ENCODE results near the gene KMT2B.

The KMT2B gene

GRCh38 chr19:35727053-35727955 lies 9.5 kb downstream of the KMT2B start:
- DNase-seq: no peak

DNA sequence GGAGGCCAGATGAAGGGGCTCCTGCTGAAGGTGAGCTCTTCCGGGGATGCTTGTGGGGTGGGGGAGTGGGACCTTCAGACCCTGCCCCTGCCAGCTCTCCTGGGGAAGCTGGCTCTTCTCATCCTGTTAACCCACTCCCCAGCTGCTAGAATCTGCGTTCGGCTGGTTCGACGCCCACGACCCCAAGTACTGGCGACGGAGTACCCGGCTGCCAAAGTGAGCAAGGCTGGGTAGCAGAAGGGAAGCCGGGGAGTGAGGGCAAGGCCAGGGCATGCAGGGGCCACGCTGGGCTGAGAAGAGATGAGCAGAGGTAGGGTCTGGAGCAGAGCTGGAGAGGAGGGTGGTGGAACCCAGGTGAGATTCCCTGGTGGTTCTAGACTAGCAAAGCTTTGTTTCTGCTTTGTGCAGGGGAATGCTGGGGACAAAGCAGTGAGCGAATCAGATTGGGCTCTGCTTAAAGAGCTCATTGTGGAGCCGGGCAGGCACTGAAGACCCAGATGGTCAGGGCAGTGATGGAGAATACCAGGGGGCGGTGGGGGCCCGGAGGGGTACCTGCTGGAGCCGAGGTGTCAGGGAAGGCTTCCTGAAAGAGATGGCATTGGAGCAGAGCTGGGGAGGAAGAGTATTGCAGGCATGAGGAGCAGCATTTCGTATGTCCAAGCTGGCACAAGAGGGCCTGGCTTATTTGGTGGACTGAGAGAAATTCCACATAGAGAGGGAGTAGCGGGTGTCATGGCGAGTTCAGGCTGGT lies 10.3 kb downstream of the KMT2B start:
- DNase-seq: no peak

DNA sequence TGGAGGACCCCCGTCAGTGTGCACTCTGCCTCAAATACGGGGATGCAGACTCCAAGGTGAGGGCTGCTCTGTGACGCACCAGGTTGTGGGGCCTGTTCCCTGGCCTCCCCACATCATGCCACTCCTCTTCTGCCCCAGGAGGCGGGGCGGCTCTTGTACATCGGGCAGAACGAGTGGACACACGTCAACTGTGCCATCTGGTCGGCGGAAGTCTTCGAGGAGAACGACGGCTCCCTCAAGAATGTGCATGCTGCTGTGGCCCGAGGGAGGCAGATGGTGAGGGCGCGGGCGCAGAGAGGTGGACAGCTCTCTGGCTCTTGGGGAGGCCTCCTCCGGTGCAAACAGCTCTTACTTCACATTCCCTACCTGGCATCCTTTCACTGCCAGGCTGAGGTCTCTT lies 11.2 kb downstream of the KMT2B start:
- no peak for DNase-seq

DNA sequence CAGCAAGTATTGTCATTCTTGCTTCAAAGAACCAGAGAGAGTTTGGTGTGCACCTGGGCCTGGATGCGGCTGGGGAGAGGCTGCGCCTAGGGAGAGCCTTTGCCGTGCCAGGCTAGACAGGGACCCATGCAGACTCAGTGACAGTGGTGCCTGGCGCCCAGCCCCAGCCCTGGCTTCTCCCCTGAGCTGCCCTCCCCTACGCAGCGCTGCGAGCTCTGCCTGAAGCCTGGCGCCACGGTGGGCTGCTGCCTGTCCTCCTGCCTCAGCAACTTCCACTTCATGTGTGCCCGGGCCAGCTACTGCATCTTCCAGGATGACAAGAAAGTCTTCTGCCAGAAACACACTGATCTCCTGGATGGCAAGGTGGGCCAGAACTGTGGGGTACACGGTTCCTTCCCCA lies 12.0 kb downstream of the KMT2B start:
- DNase-seq: no peak

DNA sequence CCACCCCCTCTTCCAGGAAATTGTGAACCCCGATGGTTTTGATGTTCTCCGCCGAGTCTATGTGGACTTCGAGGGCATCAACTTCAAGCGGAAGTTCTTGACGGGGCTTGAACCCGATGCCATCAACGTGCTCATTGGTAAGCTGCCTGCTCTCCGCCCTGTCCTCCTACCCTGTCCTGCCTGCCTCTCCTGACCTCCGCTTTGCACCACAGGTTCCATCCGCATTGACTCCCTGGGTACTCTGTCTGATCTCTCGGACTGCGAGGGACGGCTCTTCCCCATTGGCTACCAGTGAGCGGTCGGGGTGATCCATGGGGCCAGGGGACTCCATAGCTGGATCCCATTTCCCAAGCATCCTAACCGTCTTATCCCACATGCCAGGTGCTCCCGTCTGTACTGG lies 12.5 kb downstream of the KMT2B start:
- no peak for DNase-seq

- DNase-seq: no peak
Measured at GRCh38 chr19:35731353-35731752, 13.6 kb downstream of the KMT2B start.

GRCh38 chr19:35731779-35732405 lies 14.1 kb downstream of the KMT2B start:
- no peak for DNase-seq

DNA sequence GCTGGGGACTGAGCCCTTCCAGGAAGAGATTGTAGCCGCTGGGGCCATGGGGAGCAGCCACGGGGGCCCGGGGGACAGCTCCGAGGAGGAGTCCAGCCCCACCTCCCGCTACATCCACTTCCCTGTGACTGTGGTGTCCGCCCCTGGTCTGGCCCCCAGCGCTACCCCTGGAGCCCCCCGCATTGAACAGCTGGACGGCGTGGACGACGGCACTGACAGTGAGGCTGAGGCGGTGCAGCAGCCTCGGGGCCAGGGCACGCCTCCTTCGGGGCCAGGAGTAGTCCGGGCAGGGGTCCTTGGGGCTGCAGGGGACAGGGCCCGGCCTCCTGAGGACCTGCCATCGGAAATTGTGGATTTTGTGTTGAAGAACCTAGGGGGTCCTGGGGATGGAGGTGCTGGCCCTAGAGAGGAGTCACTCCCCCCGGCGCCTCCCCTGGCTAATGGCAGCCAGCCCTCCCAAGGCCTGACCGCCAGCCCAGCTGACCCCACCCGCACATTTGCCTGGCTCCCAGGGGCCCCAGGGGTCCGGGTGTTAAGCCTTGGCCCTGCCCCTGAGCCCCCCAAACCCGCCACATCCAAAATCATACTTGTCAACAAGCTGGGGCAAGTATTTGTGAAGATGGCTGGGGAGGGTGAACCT lies 14.9 kb downstream of the KMT2B start:
- DNase-seq: no peak

DNA sequence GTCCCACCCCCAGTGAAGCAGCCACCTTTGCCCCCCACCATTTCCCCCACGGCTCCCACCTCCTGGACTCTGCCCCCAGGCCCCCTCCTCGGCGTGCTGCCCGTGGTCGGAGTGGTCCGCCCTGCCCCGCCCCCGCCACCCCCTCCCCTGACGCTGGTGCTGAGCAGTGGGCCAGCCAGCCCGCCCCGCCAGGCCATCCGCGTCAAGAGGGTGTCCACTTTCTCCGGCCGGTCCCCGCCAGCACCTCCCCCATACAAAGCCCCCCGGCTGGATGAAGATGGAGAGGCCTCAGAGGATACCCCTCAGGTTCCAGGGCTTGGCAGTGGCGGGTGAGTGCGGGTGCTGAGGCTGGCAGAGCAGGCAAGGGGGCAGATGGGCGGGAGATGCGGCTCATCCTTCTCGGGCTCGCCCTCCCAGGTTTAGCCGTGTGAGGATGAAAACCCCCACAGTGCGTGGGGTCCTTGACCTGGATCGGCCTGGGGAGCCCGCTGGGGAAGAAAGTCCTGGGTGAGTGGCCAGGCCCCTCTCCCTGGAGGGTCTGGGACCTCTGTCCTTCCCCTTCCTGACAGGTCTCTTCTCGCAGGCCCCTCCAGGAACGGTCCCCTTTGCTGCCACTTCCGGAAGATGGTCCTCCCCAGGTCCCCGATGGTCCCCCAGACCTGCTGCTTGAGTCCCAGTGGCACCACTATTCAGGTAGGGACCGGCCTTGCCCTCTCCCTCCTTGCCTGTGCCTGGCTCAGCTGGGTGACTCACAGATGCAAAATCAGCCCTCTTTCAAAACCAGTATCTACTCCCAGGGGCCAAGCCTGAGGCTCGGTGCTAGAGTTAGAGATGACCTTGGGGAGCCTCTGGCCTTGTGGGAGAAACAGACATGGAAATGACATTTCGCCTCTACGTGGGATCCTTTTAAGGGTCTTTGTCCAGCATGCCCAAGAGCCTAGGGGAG lies 15.7 kb downstream of the KMT2B start:
- DNase-seq: no peak

DNA sequence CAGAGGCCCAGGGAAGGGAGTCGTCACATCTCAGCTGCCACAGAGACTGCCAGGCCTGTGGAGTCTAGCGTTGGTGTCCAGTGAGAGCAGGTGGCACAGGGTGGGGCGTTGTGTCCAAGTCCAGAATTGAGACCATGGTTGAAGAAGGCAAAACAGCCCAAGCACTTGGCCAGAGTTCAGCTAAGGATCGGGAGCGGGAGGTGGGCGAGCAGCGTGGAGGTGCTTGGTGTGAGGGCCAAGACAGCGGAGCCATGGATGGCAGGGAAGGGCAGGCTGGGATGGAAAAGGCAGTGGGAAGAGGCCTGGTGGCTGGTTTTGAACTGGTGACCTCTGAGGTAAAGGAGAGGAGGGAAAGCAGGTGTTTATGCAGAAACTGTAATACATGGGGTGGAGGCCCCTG lies 16.5 kb downstream of the KMT2B start:
- DNase-seq: no peak

DNA sequence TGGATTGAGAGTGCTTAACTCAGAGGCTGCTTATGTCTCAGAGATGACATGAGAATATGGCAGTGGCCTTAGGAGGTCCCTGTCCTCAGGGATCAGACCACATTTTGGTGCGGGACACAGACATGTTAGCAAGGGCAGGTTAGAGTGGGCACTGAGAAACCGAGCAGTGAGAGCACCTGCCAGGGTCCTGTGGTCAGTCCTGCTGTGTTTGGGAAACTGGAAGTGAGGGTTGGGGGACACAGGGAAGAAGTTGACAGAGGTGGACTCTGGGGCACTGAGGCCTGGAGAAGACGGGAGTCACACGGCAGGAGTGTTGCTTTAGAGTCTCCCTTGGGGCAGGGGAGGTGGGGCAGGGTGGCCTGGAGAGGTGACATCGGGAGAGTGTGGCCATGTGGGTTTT lies 17.1 kb downstream of the KMT2B start:
- DNase-seq: no peak

GRCh38 chr19:35736913-35737886 lies 19.4 kb downstream of the KMT2B start:
- no peak for DNase-seq

DNA sequence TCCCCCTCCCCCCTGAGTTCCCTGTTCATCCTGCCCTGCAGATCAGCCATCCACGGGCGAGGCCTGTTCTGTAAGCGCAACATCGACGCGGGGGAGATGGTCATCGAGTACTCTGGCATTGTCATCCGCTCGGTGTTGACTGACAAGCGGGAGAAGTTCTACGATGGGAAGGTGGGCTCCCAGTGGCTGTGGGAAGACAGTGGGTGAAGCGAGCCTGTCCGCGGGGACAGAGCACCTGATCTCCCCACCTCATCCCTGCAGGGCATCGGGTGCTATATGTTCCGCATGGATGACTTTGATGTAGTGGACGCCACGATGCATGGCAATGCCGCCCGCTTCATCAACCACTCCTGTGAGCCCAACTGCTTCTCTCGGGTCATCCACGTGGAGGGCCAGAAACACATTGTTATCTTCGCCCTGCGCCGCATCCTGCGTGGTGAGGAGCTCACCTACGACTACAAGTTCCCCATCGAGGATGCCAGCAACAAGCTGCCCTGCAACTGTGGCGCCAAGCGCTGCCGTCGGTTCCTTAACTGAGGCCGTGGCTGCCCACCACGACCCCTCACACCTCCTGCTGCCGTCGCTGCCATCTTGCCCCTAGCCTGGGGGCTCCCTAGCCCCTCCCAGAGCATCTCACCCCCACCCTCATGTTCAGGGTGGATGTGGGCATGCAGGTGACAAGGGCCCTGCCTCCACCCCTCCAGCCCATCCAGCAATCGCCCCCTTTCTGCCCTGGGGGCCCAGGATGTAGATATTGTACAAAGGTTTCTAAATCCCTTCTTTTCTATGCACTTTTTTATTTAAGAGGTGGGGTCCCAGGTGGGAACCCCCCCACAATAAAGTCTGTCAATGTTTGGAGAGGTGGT lies 20.5 kb downstream of the KMT2B start:
- DNase-seq: no peak

- DNase-seq: no peak
Measured at GRCh38 chr19:35738887-35739229, 21.1 kb downstream of the KMT2B start.

GRCh38 chr19:35739275-35740107 lies 21.7 kb downstream of the KMT2B start:
- no peak for DNase-seq

GRCh38 chr19:35740108-35740422 lies 22.3 kb downstream of the KMT2B start:
- peak; percentile 70 for DNase-seq

GRCh38 chr19:35740423-35741202 lies 22.8 kb downstream of the KMT2B start:
- DNase-seq: peak; percentile 100

DNA sequence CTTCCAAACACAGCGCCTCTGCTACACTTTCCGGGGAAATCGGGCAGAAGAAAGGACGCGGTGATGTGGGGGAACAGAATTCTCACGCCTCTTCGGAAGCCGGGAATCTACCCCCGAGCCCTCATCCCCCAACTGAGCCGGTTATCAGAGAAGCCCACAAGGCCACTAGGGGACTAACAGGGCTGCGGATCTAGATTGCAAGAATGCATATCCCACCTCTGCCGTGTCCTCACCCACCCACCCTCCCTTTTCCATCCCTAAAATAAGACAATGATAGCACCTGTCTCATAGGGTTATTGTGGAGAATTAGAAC lies 23.4 kb downstream of the KMT2B start:
- DNase-seq: peak; percentile 81

Measured in NCI-H2171 treated with DMSO at 0.1 percent for 48 hours (cell line).